OCI-LY7 (cell line): ENCODE data around the gene GNB1.

Source experiments
- CTCF ChIP-seq: fragments of 200-600 bp; sonication (generic); conservative IDR thresholded peaks from 2 replicates; pipeline ENCODE4 v1.5.1; 2014; ENCODE audit warnings: mild to moderate bottlenecking, antibody characterized with exemption, low read length, moderate library complexity, mixed read lengths
- EZH2phosphoT487 ChIP-seq: fragments of 200-600 bp; sonication (generic); IDR thresholded peaks from 2 replicates; pipeline ENCODE4 v1.6.1; 2018; ENCODE audit warnings: low read depth, borderline replicate concordance, mild to moderate bottlenecking, mixed run types, antibody characterized with exemption, low read length, moderate library complexity, mixed read lengths

- no peak for TF ChIP-seq CTCF
- no peak for TF ChIP-seq EZH2phosphoT487
Measured at GRCh38 chr1:1910651-1911331, 19.9 kb upstream of the GNB1 start.
